Thyroid gland (tissue), 4 donors: Measurements from ENCODE around the gene LRCH3.

ENCODE experiments used
- POLR2A ChIP-seq, 2 donors: fragments of 450-650 bp; IDR thresholded peaks; one replicate each; pipeline ENCODE4 v1.6.1; 2017; ENCODE audit warnings: antibody characterized with exemption in 2 of 2, mild to moderate bottlenecking in 2 of 2, moderate library complexity in 1 of 2
- TF ChIP-seq, protein P1 (sequence below), 6 experiments: fragments of 200-600 bp in 3 of 6; fragments of 450-650 bp in 3 of 6; sonication (generic) in 3 of 6; IDR thresholded peaks; one replicate each; pipeline ENCODE4 v1.5.1; 2016 to 2019; ENCODE audit warnings: antibody characterized with exemption in 6 of 6, mild to moderate bottlenecking in 2 of 6, inconsistent platforms in 1 of 6, moderate library complexity in 1 of 6

DNA sequence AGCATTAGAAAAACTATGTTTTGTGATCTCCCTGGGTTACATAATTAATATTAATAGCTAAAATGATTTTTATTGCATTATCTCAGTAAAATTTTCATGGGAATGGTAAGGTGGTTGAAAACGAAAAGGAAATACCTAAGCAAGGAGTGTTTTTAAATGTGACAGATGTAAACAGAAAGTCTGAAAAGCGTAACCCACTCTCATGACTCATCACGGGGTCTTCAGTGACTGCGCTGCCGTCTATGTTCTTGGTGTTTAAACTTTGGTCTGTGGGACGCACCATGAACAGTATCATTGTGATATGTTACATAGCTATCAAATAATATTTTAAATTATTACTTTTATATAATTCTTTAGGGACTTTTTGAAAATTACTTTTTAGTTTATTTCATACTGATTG is 19.8 kb downstream of the LRCH3 start:
- TF ChIP-seq, protein P1, sequence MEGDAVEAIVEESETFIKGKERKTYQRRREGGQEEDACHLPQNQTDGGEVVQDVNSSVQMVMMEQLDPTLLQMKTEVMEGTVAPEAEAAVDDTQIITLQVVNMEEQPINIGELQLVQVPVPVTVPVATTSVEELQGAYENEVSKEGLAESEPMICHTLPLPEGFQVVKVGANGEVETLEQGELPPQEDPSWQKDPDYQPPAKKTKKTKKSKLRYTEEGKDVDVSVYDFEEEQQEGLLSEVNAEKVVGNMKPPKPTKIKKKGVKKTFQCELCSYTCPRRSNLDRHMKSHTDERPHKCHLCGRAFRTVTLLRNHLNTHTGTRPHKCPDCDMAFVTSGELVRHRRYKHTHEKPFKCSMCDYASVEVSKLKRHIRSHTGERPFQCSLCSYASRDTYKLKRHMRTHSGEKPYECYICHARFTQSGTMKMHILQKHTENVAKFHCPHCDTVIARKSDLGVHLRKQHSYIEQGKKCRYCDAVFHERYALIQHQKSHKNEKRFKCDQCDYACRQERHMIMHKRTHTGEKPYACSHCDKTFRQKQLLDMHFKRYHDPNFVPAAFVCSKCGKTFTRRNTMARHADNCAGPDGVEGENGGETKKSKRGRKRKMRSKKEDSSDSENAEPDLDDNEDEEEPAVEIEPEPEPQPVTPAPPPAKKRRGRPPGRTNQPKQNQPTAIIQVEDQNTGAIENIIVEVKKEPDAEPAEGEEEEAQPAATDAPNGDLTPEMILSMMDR (IDR thresholded peaks at IDR 0.05), result no peak
- TF ChIP-seq POLR2A (IDR thresholded peaks at IDR 0.05), result no peak
